Measurements from ENCODE around the gene TEC.

The TEC gene

GRCh38 chr4:48194971-48195370 lies 74.7 kb downstream of the TEC start:
- no peak overlapping the region for H3K27ac ChIP-seq
- no peak for TF ChIP-seq ZFX (IDR thresholded peaks at IDR 0.05)
- TF ChIP-seq CTCF (conservative IDR thresholded peaks at IDR 0.05) = no peak

- H3K27ac ChIP-seq = no peak overlapping the region
- no peak for TF ChIP-seq CTCF (conservative IDR thresholded peaks at IDR 0.05)
- TF ChIP-seq ZFX (IDR thresholded peaks at IDR 0.05) = no peak
Observed at GRCh38 chr4:48193921-48194468, 75.6 kb downstream of the TEC start.

GRCh38 chr4:48193096-48193836 lies 76.4 kb downstream of the TEC start:
- no peak for TF ChIP-seq ZFX (IDR thresholded peaks at IDR 0.05)
- no peak for TF ChIP-seq CTCF (conservative IDR thresholded peaks at IDR 0.05)
- H3K27ac ChIP-seq = no peak overlapping the region

DNA sequence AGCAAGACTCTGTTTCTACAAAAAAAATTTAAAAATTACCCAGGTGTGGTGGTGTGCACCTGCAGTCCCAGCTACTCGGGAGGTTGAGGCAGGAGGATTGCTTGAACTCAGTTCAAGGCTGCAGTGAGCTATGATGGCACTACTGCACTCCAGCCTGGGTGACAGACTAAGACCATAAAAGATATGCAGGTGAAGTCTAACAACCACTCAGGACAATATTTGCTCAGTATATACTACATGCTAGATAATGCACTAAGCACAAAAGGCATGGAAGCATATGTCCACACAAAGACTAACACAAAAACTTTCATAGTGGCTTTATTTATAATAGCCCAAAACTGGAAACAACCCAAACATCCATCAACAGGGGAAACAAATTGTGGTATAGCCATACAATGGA lies 77.9 kb downstream of the TEC start:
- TF ChIP-seq ZFX (IDR thresholded peaks at IDR 0.05) = no peak
- no peak for TF ChIP-seq CTCF (conservative IDR thresholded peaks at IDR 0.05)
- no peak overlapping the region for H3K27ac ChIP-seq

DNA sequence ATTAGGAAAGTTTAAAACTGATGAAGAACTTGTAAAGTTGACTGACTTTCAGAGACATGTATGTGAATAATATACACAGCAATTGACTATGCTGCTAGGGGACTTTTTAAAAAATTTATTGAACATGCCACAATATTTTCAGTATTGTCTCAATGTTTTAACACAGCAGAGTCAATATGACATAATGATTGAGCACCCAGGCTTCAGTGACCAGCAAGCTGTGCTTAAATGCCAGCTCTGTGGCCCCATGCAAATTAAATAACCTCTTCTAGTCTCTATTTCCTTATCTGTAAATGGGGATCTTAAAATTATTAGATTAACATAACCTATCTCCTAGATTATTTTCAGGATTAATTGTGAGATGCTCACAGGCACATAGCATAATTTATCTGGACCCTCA lies 78.8 kb downstream of the TEC start:
- no peak for TF ChIP-seq ZFX (IDR thresholded peaks at IDR 0.05)
- TF ChIP-seq CTCF (conservative IDR thresholded peaks at IDR 0.05) = no peak
- no peak overlapping the region for H3K27ac ChIP-seq

GRCh38 chr4:48189731-48190130 lies 79.9 kb downstream of the TEC start:
- TF ChIP-seq CTCF (conservative IDR thresholded peaks at IDR 0.05) (no peak), ZFX (IDR thresholded peaks at IDR 0.05) (no peak)

GRCh38 chr4:48188390-48188789 lies 81.2 kb downstream of the TEC start:
- no peak overlapping the region for H3K27ac ChIP-seq
- TF ChIP-seq ZFX (IDR thresholded peaks at IDR 0.05) (no peak), CTCF (conservative IDR thresholded peaks at IDR 0.05) (no peak)

More at GRCh38 chr4:48189731-48190130, 79.9 kb downstream of the TEC start:
- H3K27ac ChIP-seq = no peak overlapping the region

Measured in C4-2B (cell line).